ENCODE data around the gene SBSN. TPM values are rescaled to one million over a fixed set of nuclear protein-coding genes. Genes with fewer than 3 reads are reported as not detected.

The SBSN gene
- total RNA-seq, 1 experiment from 2014 or later: 0.15 TPM

DNA sequence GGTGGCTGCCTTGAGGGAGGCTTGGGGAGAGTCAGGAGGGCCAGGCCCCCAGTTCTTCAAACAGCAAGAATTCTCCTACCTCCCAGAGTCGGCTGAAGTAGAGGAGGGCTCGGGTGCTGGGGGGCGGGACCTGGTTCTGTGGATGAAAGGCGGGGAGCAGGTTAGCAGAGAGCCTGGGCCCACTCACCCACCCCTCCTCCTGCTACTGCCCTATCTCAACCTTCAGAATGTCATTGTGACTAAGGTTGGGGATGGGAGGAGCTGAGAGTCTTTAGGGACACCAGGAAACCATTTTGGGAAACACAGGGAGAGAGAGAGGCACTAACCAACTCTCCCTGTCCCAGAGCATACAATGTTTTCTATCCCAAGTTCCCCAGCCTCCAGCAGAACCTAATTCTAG lies 25.4 kb downstream of the SBSN start:
- Histone ChIP-seq H3K4me1 (ENCODE audit: insufficient read depth, low read length) (no peaks in the 10 kb centered on the region), H2BK5ac (ENCODE audit: insufficient read length, low read length) (no peak overlapping the region), H2AK5ac (ENCODE audit: insufficient read length, low read length) (no peak overlapping the region), H4K8ac (replicated peaks; ENCODE audit: insufficient read length, low read depth, low read length) (no peak overlapping the region), H3T11ph (ENCODE audit: low read length) (no peak overlapping the region), H3K27ac (ENCODE audit: insufficient read length, low read depth, low read length) (no peak overlapping the region), H3K23ac (ENCODE audit: insufficient read length, low read depth, low read length) (no peak overlapping the region), H4K91ac (ENCODE audit: insufficient read length, low read depth, low read length) (no peak overlapping the region), H3K18ac (ENCODE audit: insufficient read length, low read depth, low read length) (no peak overlapping the region), H3K9me3 (ENCODE audit: control insufficient read depth, low read depth, low read length) (no peaks in the 10 kb centered on the region), H2AFZ (ENCODE audit: low read length) (no peak overlapping the region), H3K4me2 (ENCODE audit: insufficient read depth, insufficient read length, low read length) (no peak overlapping the region), H2BK20ac (ENCODE audit: low read depth, low read length, poor library complexity, severe bottlenecking) (no peak overlapping the region), H4K5ac (ENCODE audit: insufficient read length, low read depth, low read length) (no peak overlapping the region), H3K23me2 (ENCODE audit: insufficient read length, low read depth, low read length, poor library complexity, severe bottlenecking) (no peaks in the 10 kb centered on the region), H3K4ac (ENCODE audit: low read depth, low read length) (no peak overlapping the region), H3K79me1 (ENCODE audit: insufficient read depth, low read depth, low read length, poor library complexity, severe bottlenecking) (no peaks in the 10 kb centered on the region), H3K79me2 (ENCODE audit: insufficient read depth, low read length) (no peaks in the 10 kb centered on the region; the same call in 1 of the 2 replicates), H2BK12ac (ENCODE audit: insufficient read length, low read depth, low read length) (no peak overlapping the region), H3K27me3 (ENCODE audit: insufficient read depth, low read length) (no peaks in the 10 kb centered on the region), H2BK120ac (ENCODE audit: low read depth, low read length, poor library complexity, severe bottlenecking) (no peak overlapping the region), H2BK15ac (ENCODE audit: low read depth, low read length) (no peak overlapping the region), H4K20me1 (ENCODE audit: control insufficient read depth, insufficient read depth, insufficient read length) (no peaks in the 10 kb centered on the region), H3K56ac (ENCODE audit: insufficient read length, low read depth, low read length) (no peak overlapping the region), H3K9ac (ENCODE audit: extremely low read depth, insufficient read length, low read length) (no peak overlapping the region), H3K14ac (ENCODE audit: insufficient read depth, low read length) (no peak overlapping the region)
- Mint-ChIP-seq H3K4me3 (no peak overlapping the region), H3K36me3 (ENCODE audit: insufficient read depth in 1 of 3, low read depth in 3 of 3) (peaks cover 63 to 95% (median 94%) of the 10 kb centered on the region in 3 experiments; a peak in 6 of 7 replicates), H3K4me1 (peaks cover 5 to 10% of the 10 kb centered on the region in 2 experiments; a peak in 2 of 4 replicates), H3K27ac (peak overlapping the region in 2 of 3 experiments; percentile 72 to 79; a peak in 2 of 7 replicates), H3K9me3 (no peaks in the 10 kb centered on the region), H3K27me3 (ENCODE audit: low read depth) (no peaks in the 10 kb centered on the region)
- no peak for DNase-seq
- no CpG with 5 or more reads among the region's 4 CpGs for WGBS (ENCODE audit: extremely low coverage, insufficient read length, low lambda C conversion rate)
- TF ChIP-seq, protein P1, sequence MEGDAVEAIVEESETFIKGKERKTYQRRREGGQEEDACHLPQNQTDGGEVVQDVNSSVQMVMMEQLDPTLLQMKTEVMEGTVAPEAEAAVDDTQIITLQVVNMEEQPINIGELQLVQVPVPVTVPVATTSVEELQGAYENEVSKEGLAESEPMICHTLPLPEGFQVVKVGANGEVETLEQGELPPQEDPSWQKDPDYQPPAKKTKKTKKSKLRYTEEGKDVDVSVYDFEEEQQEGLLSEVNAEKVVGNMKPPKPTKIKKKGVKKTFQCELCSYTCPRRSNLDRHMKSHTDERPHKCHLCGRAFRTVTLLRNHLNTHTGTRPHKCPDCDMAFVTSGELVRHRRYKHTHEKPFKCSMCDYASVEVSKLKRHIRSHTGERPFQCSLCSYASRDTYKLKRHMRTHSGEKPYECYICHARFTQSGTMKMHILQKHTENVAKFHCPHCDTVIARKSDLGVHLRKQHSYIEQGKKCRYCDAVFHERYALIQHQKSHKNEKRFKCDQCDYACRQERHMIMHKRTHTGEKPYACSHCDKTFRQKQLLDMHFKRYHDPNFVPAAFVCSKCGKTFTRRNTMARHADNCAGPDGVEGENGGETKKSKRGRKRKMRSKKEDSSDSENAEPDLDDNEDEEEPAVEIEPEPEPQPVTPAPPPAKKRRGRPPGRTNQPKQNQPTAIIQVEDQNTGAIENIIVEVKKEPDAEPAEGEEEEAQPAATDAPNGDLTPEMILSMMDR (conservative IDR thresholded peaks at IDR 0.05): no peak
